ENCODE data around the gene SLC46A1. TPM values are rescaled to one million over a fixed set of nuclear protein-coding genes. Genes with fewer than 3 reads are reported as not detected.

The SLC46A1 gene
- total RNA-seq, 1 donor from 2014 or later, result 2.1 TPM

DNA sequence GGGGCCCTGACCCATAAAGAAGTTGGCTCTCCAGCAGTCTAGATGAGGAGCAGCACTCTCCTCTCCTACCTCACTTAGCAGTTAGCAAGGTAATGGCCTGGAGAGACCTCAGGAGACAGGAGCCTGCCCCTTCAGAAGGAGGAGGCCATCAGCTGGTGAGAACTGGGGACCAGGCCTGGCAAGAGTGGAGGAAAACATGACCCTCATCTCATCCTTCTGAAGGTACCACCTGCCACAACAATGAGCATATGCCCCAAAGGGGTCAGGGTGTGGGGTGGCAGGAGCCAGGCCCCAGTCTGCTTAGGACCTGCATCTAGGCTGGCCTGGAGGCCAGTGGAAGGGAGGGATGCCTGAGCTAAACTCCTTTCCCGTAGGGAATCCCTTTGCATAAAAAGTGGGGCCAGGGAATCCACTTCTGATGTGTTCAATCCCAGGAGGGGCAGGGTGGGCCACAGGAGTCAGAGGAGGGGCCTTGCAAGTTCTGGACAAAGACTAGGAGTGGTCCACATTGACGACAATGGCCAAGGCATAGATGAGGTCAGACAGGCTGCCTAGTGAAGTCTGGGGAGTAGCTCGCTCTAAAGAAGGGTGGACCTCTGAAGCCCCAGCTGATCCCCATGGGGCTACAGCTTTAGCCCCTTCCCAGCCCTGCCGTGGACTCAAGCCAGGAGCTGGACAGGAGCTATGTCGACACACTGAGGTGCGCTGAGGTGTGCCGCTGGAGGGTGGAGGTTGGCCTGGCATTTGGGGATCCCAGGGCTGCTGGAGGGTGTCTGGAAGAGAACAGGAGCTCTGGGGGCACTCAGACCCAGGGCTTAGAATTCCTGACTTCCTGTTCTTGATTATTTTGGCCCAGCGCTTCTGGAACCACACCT, 42.0 kb downstream of the SLC46A1 start:
- H3K4me3 Mint-ChIP-seq, result no peak overlapping the region
- H3K9me3 Mint-ChIP-seq, result no peaks in the 10 kb centered on the region
- ChIA-PET POLR2A (no interaction called here), CTCF (no interaction called here)
- TF ChIP-seq, protein P1, sequence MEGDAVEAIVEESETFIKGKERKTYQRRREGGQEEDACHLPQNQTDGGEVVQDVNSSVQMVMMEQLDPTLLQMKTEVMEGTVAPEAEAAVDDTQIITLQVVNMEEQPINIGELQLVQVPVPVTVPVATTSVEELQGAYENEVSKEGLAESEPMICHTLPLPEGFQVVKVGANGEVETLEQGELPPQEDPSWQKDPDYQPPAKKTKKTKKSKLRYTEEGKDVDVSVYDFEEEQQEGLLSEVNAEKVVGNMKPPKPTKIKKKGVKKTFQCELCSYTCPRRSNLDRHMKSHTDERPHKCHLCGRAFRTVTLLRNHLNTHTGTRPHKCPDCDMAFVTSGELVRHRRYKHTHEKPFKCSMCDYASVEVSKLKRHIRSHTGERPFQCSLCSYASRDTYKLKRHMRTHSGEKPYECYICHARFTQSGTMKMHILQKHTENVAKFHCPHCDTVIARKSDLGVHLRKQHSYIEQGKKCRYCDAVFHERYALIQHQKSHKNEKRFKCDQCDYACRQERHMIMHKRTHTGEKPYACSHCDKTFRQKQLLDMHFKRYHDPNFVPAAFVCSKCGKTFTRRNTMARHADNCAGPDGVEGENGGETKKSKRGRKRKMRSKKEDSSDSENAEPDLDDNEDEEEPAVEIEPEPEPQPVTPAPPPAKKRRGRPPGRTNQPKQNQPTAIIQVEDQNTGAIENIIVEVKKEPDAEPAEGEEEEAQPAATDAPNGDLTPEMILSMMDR (IDR thresholded peaks at IDR 0.05), result no peak
- DNase-seq, result no peak
- no peak overlapping the region for H3K27ac Mint-ChIP-seq
- ATAC-seq (ENCODE audit: low read depth), result no peak
- intact Hi-C loops (cut with micrococcal nuclease), result no loop called here
- no peaks in the 10 kb centered on the region for H3K27me3 Mint-ChIP-seq
- H3K4me1 Mint-ChIP-seq, result peaks cover 3% of the 10 kb centered on the region
- H3K36me3 Mint-ChIP-seq (ENCODE audit: low read depth), result peaks cover 49% of the 10 kb centered on the region

- TF ChIP-seq, protein P1 (IDR thresholded peaks at IDR 0.05), result no peak
- CTCF ChIA-PET, result no interaction called here
- POLR2A ChIA-PET, result no interaction called here
- Mint-ChIP-seq H3K4me1 (peaks cover 7% of the 10 kb centered on the region), H3K27me3 (no peaks in the 10 kb centered on the region), H3K4me3 (no peak overlapping the region), H3K9me3 (no peaks in the 10 kb centered on the region), H3K36me3 (ENCODE audit: low read depth) (peaks cover 51% of the 10 kb centered on the region), H3K27ac (no peak overlapping the region)
- ATAC-seq (ENCODE audit: low read depth) (no peak), DNase-seq (no peak)
- intact Hi-C loops (cut with micrococcal nuclease), result no loop called here
Observed at GRCh38 chr17:28363186-28363585, 42.8 kb downstream of the SLC46A1 start.

DNA sequence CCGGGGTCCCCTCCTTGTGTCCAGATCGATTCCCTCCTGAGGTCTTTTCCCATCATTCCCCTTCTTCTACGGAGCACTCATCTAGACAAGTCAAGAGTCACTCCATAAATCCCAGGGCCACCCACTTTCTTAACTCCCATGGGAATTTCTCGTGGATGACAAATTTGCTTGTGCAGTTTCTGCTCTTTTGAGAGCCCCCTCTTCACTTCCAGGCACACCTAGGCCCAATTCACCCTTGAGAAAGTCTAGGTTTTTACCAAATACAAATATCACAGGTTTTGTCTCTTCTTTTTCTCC, 48.2 kb downstream of the SLC46A1 start:
- ChIA-PET POLR2A (interaction anchor here (0.6 to 3.8 kb wide), 22 partner anchors 8 to 594 kb away, joined by 3 to 110 read pairs (median 4); partner anchors contain the start of genes BLTP2, IFT20, PIGS and SARM1), CTCF (interaction anchor here (1.1 to 2.5 kb wide), 3 partner anchors 11 to 59 kb away, joined by 3 to 8 read pairs (median 3); no protein-coding TSS in a partner anchor)
- H3K4me1 Mint-ChIP-seq, result peaks cover 26% of the 10 kb centered on the region
- TF ChIP-seq, protein P1 (IDR thresholded peaks at IDR 0.05), result no peak
- DNase-seq, result no peak
- H3K9me3 Mint-ChIP-seq, result no peaks in the 10 kb centered on the region
- H3K4me3 Mint-ChIP-seq, result peak overlapping the region; percentile 97
- peak overlapping the region; percentile 93 for H3K27ac Mint-ChIP-seq
- no peaks in the 10 kb centered on the region for H3K27me3 Mint-ChIP-seq
- intact Hi-C loops (cut with micrococcal nuclease), result loop anchor here (1.0 kb wide), 5 partner anchors 13 to 594 kb away; partner anchors contain the start of genes IFT20, SARM1, TMEM97 and TNFAIP1
- H3K36me3 Mint-ChIP-seq (ENCODE audit: low read depth), result peaks cover 69% of the 10 kb centered on the region
- ATAC-seq (ENCODE audit: low read depth), result no peak

DNA sequence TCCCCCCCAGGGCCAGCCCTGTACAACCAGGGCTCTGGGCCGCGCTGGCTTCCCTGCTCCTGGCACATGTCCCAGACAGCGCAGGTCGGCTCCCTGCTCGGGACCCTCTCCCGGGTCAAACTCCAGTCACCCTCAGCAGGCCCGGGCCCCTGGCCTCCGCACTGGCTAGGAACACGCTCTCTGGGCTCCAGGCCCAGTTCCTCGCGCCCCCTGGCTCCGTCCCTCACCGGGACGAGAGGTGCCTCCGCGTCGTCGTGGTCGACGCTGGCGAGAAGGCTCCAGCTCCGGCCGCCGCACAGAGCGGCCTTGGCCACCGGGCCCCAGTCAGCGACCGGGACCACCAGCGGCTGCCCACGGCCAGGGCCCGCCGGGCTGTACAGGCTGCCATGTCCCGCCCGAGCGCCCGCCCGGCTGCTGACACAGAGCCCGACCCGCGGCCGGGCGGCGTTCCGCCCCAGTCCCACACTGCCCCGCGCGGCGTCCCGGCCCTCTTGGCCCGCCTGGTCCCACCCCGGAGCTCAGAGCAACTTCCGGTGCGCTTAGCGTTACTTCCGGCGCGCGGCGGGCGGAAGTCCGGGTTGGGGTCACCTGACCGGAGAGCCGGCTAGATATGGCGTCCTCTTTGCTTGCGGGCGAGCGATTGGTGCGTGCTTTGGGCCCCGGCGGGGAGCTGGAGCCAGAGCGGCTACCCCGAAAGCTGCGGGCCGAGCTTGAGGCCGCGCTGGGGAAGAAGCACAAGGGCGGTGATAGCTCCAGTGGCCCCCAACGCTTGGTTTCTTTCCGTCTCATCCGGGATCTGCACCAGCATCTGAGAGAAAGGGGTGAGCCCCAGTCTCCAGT, 48.7 kb downstream of the SLC46A1 start, which contains the start of gene POLDIP2:
Gene POLDIP2 (minus strand): TSS at position 467 of the 840 bp plus-strand sequence. CDS start 79 bp downstream, at position 388.
- ChIA-PET CTCF (interaction anchor here (1.1 to 2.5 kb wide), 3 partner anchors 11 to 59 kb away, joined by 3 to 8 read pairs (median 3); no protein-coding TSS in a partner anchor), POLR2A (interaction anchor here (0.5 to 3.8 kb wide), 25 partner anchors 9 to 1939 kb away, joined by 3 to 110 read pairs (median 4); partner anchors contain the start of genes BLTP2, IFT20, PIGS and SARM1)
- Mint-ChIP-seq H3K4me3 (peak within 1 kb of the TSS; percentile 97), H3K27ac (peak within 1 kb of the TSS; percentile 93), H3K9me3 (no peaks in the 10 kb centered on the region), H3K27me3 (no peaks in the 10 kb centered on the region), H3K4me1 (peaks cover 26% of the 10 kb centered on the region), H3K36me3 (ENCODE audit: low read depth) (peaks cover 69% of the 10 kb centered on the region)
- DNase-seq, result peak; percentile 96
- ATAC-seq (ENCODE audit: low read depth), result peak; percentile 98
- TF ChIP-seq, protein P1 (IDR thresholded peaks at IDR 0.05), result no peak
- intact Hi-C loops (cut with micrococcal nuclease), result loop anchor here (1.0 kb wide), 5 partner anchors 14 to 595 kb away; partner anchors contain the start of genes IFT20, SARM1, TMEM97 and TNFAIP1

All from activated B cell treated with CpG ODN at 0.5 μM for 24 hours (primary cell).